Heart left ventricle (tissue), 13 donors: Measurements from ENCODE around the gene FANCI.

Experiments
- CTCF ChIP-seq, 12 donors: fragments of 200-600 bp; sonication (generic) in 4 of 12; IDR thresholded peaks; one replicate each; pipeline versions ENCODE4 v1.5.0 to v1.8.0; 2018 to 2022; ENCODE audit warnings: antibody characterized with exemption in 12 of 12, mild to moderate bottlenecking in 5 of 12
- POLR2A ChIP-seq, 2 donors: fragments of 450-650 bp; IDR thresholded peaks; one replicate each; pipeline ENCODE4 v1.6.1; 2017; ENCODE audit warnings: antibody characterized with exemption in 2 of 2, mild to moderate bottlenecking in 2 of 2, moderate library complexity in 2 of 2
- donor health status: ischemic (EF 13 %, LVEDD 7.1; RV severe dilation, severe dysfunction).
- donor health status: DM: no; HTN: yes; CAD: no.
- donor health status: DM: no; HTN: no; CAD: no.
- donor health status: ischemic (EF 25% LVEDD 6.9; RV normal size, moderate dysfunction).
- donor health status: ischemic (EF 25% LVEDD 5.7; RV mildly dilated, moderate dysfunction).
- donor health status: ischemic (EF 35%, LVEDD 5.7; RV mildly dilated, moderate dysfunction).
- donor health status: nonischemic (EF 11% LVEDD 7.7; RV severe dilation, severe dysfunction).
- donor health status: DM: yes; HTN: yes; CAD: no.
- donor health status: PGD.
- donor health status: ischemic (EF 29% LVEDD 5.4; RV normal size, mild dysfunction).
- donor health status: nonischemic (EF 23%, LVEDD 6.1; RV moderate dilation, normal function).

DNA sequence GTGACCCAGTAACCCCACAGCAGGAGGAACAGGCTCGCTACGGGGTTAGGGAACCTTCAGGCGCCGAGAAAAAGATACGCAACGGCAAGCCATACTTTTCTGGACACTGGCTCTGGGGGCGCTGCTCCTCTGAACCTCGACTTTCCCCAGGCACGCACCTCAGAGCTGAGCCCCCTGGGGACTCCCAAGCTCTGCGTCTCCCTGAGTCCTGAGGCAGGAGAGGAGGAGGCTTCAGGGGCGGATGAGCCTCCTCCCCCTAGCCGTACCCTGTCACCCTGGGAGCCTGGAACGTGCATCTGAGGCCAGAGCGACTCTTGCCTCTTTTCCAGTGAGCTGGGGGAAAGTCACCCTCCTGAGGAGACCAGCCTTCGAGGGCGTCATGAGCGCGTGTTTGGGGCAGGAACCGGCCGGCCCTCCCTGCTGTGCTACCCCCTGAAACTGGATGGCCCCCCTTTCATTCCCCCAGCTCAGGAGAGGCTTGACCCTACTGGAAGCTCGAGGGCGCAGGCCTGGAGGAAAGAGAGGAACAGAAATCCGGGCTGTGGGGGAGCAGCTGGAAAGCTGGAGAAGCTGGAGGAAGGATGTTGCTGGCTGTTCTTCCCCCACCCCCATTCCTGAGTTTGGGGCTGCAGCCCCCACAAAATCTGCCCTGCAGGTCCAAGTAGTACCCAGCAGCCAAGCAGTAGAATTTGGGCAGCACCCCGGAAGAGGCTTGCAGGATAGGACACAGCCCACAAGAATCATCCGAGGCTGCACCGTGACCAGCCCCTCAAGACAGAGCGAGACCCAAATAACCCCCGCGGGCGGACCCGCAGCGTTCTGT is 115.9 kb downstream of the FANCI start:
- TF ChIP-seq POLR2A (IDR thresholded peaks at IDR 0.05) (no peak), CTCF (IDR thresholded peaks at IDR 0.05) (no peak)
